Neural progenitor cell (in vitro differentiated cells): Measurements from ENCODE around the gene ECT2. TPM values are rescaled to one million over a fixed set of nuclear protein-coding genes. Genes with fewer than 3 reads are reported as not detected.
A peak's percentile ranks its signal among the peaks of the same experiment; 100 is the strongest.

Experiments used
- DNase-seq: peaks from one replicate; pipeline ENCODE4 v3.0.0-alpha.2; 2016; ENCODE audit warnings: low spot score
- H2AFZ ChIP-seq: fragments of 200-600 bp; sonication (generic); replicated peaks from 2 replicates; pipeline ENCODE4 v1.6.1; 2016; ENCODE audit warnings: antibody characterized with exemption
- H3F3A ChIP-seq: fragments of 200-600 bp; sonication (generic); 2 replicates; pipeline ENCODE4 v1.6.1; 2016; ENCODE audit warnings: antibody characterized with exemption, low read depth
- H3K27ac ChIP-seq: fragments of 200-600 bp; sonication (generic); 2 replicates; pipeline ENCODE4 v1.5.1; 2016; ENCODE audit warnings: mild to moderate bottlenecking
- H3K27me3 ChIP-seq: fragments of 200-600 bp; sonication (generic); 2 replicates; pipeline ENCODE4 v1.6.1; 2016; ENCODE audit warnings: mild to moderate bottlenecking, moderate library complexity
- H3K36me3 ChIP-seq: fragments of 200-600 bp; sonication (generic); 2 replicates; pipeline ENCODE4 v1.5.1; 2016
- H3K4me1 ChIP-seq: fragments of 200-600 bp; sonication (generic); 2 replicates; pipeline ENCODE4 v1.6.1; 2016; ENCODE audit warnings: mixed run types
- H3K4me2 ChIP-seq: fragments of 200-600 bp; sonication (generic); 2 replicates; pipeline ENCODE4 v1.6.1; 2016
- H3K4me3 ChIP-seq: fragments of 200-600 bp; sonication (generic); 2 replicates; pipeline ENCODE4 v1.5.1; 2016
- H3K79me2 ChIP-seq: fragments of 200-600 bp; sonication (generic); 2 replicates; pipeline ENCODE4 v1.6.1; 2016; ENCODE audit warnings: low read depth
- H3K9ac ChIP-seq: fragments of 200-600 bp; sonication (generic); 2 replicates; pipeline ENCODE4 v1.6.1; 2016
- H3K9me3 ChIP-seq: fragments of 200-600 bp; sonication (generic); 2 replicates; pipeline ENCODE4 v1.5.1; 2016; ENCODE audit warnings: low read depth
- H4K20me1 ChIP-seq: fragments of 200-600 bp; sonication (generic); 2 replicates; pipeline ENCODE4 v1.6.1; 2016; ENCODE audit warnings: low read depth
- H3K27ac Mint-ChIP-seq: 3 replicates; pipeline ENCODE4 v1.8.0; 2021; ENCODE audit warnings: mixed read lengths
- H3K27me3 Mint-ChIP-seq: 2 replicates; pipeline ENCODE4 v1.8.0; 2022; ENCODE audit warnings: low read depth, mild to moderate bottlenecking, inconsistent platforms, moderate library complexity, mixed read lengths; ENCODE audit not compliant: insufficient read depth
- H3K36me3 Mint-ChIP-seq: 3 replicates; pipeline ENCODE4 v1.8.0; 2021; ENCODE audit warnings: mixed read lengths
- H3K4me1 Mint-ChIP-seq: 3 replicates; pipeline ENCODE4 v1.8.0; 2021; ENCODE audit warnings: mixed read lengths
- H3K4me3 Mint-ChIP-seq: 3 replicates; pipeline ENCODE4 v1.8.0; 2021; ENCODE audit warnings: mild to moderate bottlenecking, moderate library complexity, mixed read lengths
- H3K9me3 Mint-ChIP-seq: 3 replicates; pipeline ENCODE4 v1.8.0; 2020; ENCODE audit warnings: mixed read lengths
- EZH2 ChIP-seq: fragments of 200-600 bp; sonication (generic); IDR thresholded peaks from 2 replicates; pipeline ENCODE4 v1.6.1; 2017; ENCODE audit warnings: antibody characterized with exemption, mild to moderate bottlenecking, moderate library complexity
- EZH2phosphoT487 ChIP-seq: fragments of 200-600 bp; sonication (generic); IDR thresholded peaks from 2 replicates; pipeline ENCODE4 v1.6.1; 2017; ENCODE audit warnings: antibody characterized with exemption
- total RNA-seq: library from RNA; depleted of rRNA; stranded (reverse); fragments of >200 nt; gene quantifications from 2 replicates; pipeline ENCODE4 v1.2.3, GENCODE V29; 2015; ENCODE audit warnings: low replicate concordance
- TF ChIP-seq, protein P1 (sequence below): fragments of 200-600 bp; sonication (generic); IDR thresholded peaks from 2 replicates; pipeline ENCODE4 v1.5.1; 2017; ENCODE audit warnings: antibody characterized with exemption, mild to moderate bottlenecking

Gene ECT2
- total RNA-seq, 1 donor from 2014 or later: 267 TPM

DNA sequence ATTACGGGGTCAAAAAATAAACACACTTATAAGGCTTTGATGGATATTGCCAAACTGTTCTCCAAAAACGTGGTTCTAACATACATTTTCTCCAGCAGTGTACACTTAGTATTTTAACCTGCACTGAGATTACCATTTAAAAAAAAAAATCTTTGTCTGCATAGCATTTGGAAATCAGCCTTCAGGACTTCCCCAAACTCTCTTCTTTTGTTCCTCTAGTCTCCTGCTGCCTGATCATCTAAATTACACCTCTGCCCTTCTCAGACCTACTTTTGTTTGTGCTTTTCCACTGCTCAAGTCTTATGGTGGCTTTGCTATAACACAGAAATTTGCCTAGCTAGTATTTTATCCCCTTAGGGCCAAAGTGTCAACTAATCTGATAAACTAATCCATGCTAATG, 43.5 kb upstream of the ECT2 start:
- Mint-ChIP-seq H3K4me3 (no peak overlapping the region), H3K27me3 (peaks cover 2% of the 10 kb centered on the region), H3K27ac (peak overlapping the region; percentile 9), H3K9me3 (no peaks in the 10 kb centered on the region), H3K4me1 (peaks cover 17% of the 10 kb centered on the region), H3K36me3 (no peaks in the 10 kb centered on the region)
- H3K79me2 ChIP-seq: peaks cover 8% of the 10 kb centered on the region
- H3K9ac ChIP-seq: no peak overlapping the region
- no peak overlapping the region for H3K4me3 ChIP-seq
- no peak for DNase-seq
- no peak overlapping the region for H3K4me2 ChIP-seq
- peaks cover 13% of the 10 kb centered on the region for H3F3A ChIP-seq
- H3K27me3 ChIP-seq: no peaks in the 10 kb centered on the region
- no peaks in the 10 kb centered on the region for H3K9me3 ChIP-seq
- H3K36me3 ChIP-seq: no peaks in the 10 kb centered on the region
- no peak for TF ChIP-seq EZH2phosphoT487
- no peak for TF ChIP-seq EZH2
- TF ChIP-seq, protein P1, sequence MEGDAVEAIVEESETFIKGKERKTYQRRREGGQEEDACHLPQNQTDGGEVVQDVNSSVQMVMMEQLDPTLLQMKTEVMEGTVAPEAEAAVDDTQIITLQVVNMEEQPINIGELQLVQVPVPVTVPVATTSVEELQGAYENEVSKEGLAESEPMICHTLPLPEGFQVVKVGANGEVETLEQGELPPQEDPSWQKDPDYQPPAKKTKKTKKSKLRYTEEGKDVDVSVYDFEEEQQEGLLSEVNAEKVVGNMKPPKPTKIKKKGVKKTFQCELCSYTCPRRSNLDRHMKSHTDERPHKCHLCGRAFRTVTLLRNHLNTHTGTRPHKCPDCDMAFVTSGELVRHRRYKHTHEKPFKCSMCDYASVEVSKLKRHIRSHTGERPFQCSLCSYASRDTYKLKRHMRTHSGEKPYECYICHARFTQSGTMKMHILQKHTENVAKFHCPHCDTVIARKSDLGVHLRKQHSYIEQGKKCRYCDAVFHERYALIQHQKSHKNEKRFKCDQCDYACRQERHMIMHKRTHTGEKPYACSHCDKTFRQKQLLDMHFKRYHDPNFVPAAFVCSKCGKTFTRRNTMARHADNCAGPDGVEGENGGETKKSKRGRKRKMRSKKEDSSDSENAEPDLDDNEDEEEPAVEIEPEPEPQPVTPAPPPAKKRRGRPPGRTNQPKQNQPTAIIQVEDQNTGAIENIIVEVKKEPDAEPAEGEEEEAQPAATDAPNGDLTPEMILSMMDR: no peak
- no peak overlapping the region for H3K27ac ChIP-seq
- peaks cover 3% of the 10 kb centered on the region for H3K4me1 ChIP-seq
- H4K20me1 ChIP-seq: no peaks in the 10 kb centered on the region
- H2AFZ ChIP-seq: no peak overlapping the region

DNA sequence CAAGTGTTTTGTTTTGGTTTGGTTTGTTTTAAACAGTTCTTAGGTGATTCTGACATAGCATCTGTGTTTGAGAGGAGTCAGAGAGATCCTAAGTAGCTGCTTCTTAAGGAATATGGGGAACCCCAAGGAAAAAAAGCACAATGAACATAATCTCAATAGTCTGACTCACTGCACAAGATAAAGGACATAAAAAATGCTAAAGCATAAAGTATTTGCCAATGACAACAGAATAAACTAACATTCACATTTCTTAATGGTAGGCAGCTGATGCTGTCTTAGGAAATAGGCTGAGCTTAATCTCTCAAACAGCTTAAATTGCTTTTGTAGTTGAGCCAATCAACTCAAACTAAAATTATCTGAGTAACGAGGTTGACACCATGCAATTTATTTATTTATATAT, 42.6 kb upstream of the ECT2 start:
- Histone ChIP-seq H3K79me2 (peaks cover 8% of the 10 kb centered on the region), H3K4me2 (no peak overlapping the region)
- peaks cover 2% of the 10 kb centered on the region for H3K27me3 Mint-ChIP-seq

DNA sequence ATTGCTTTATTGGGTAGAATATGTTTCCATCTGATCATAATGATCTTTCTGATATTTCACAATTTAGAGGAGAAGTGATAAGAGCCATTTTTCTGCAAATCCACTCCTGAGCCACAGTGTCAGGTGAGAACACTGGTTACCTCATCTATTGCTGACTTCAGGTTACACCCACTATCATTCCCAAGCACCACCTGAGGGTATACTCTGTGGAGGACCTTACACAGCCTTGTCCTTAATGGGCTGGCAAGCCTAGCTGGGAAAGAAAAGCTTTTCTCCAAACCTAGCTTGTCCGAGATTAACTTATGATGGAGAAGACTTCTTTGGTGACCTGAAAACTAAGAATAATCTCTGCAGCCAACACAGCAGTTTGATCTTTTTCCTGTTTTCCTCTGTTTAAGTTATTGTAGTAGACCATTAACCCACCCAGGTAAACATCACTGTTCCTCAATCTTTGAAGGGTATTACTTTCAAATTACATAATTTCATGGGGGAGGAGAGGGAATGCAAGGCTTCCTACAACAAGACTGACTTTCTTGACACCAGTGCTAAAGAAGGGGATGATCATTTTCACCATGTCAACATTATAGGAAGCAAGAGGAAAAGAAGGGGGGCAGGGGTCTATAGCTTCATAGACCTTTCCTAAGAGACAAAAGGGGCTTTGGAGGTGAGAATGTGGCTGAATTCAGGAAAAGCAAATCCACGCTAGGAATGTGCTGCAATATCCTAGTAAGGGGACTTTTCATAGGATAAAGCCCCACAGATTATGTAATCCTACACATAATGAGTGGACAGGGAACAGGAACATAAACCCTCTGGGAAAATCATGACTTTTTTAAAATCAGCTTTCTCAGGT, 41.4 kb upstream of the ECT2 start:
- Histone ChIP-seq H3K9ac (no peak overlapping the region), H3F3A (peaks cover 13% of the 10 kb centered on the region), H3K9me3 (no peaks in the 10 kb centered on the region), H3K4me3 (peak overlapping the region; percentile 78), H3K4me2 (peak overlapping the region; percentile 83), H3K4me1 (peaks cover 3% of the 10 kb centered on the region), H2AFZ (no peak overlapping the region), H4K20me1 (no peaks in the 10 kb centered on the region), H3K36me3 (no peaks in the 10 kb centered on the region), H3K79me2 (peaks cover 8% of the 10 kb centered on the region), H3K27me3 (no peaks in the 10 kb centered on the region), H3K27ac (no peak overlapping the region)
- H3K9me3 Mint-ChIP-seq: no peaks in the 10 kb centered on the region
- TF ChIP-seq, protein P1: no peak
- TF ChIP-seq EZH2: no peak
- no peak for TF ChIP-seq EZH2phosphoT487
- DNase-seq: no peak
- H3K36me3 Mint-ChIP-seq: no peaks in the 10 kb centered on the region
- H3K4me3 Mint-ChIP-seq: peak overlapping the region; percentile 92
- H3K27ac Mint-ChIP-seq: no peak overlapping the region
- H3K4me1 Mint-ChIP-seq: peaks cover 17% of the 10 kb centered on the region
- peaks cover 2% of the 10 kb centered on the region for H3K27me3 Mint-ChIP-seq

More for the DNA sequence above, 42.6 kb upstream of the ECT2 start:
- Mint-ChIP-seq H3K27ac (no peak overlapping the region), H3K4me1 (peaks cover 17% of the 10 kb centered on the region), H3K9me3 (no peaks in the 10 kb centered on the region), H3K36me3 (no peaks in the 10 kb centered on the region), H3K4me3 (no peak overlapping the region)
- Histone ChIP-seq H3K36me3 (no peaks in the 10 kb centered on the region), H3K9me3 (no peaks in the 10 kb centered on the region), H3K27ac (no peak overlapping the region), H3K4me3 (no peak overlapping the region), H3F3A (peaks cover 13% of the 10 kb centered on the region), H3K9ac (no peak overlapping the region), H3K27me3 (no peaks in the 10 kb centered on the region), H4K20me1 (no peaks in the 10 kb centered on the region), H3K4me1 (peaks cover 3% of the 10 kb centered on the region), H2AFZ (no peak overlapping the region)
- DNase-seq: no peak
- no peak for TF ChIP-seq EZH2phosphoT487
- TF ChIP-seq EZH2: no peak
- TF ChIP-seq, protein P1: no peak
